DMS114 treated with DMSO at 0.1 percent for 48 hours (cell line): ENCODE measurements around the gene APC2.
A peak's percentile ranks its signal among the peaks of the same experiment; 100 is the strongest.

Experiments
- DNase-seq: peaks from one replicate; lab custom pipeline; 2025; ENCODE audit not compliant: unreplicated experiment; lab: John Stamatoyannopoulos, UW

The APC2 gene, protein sequence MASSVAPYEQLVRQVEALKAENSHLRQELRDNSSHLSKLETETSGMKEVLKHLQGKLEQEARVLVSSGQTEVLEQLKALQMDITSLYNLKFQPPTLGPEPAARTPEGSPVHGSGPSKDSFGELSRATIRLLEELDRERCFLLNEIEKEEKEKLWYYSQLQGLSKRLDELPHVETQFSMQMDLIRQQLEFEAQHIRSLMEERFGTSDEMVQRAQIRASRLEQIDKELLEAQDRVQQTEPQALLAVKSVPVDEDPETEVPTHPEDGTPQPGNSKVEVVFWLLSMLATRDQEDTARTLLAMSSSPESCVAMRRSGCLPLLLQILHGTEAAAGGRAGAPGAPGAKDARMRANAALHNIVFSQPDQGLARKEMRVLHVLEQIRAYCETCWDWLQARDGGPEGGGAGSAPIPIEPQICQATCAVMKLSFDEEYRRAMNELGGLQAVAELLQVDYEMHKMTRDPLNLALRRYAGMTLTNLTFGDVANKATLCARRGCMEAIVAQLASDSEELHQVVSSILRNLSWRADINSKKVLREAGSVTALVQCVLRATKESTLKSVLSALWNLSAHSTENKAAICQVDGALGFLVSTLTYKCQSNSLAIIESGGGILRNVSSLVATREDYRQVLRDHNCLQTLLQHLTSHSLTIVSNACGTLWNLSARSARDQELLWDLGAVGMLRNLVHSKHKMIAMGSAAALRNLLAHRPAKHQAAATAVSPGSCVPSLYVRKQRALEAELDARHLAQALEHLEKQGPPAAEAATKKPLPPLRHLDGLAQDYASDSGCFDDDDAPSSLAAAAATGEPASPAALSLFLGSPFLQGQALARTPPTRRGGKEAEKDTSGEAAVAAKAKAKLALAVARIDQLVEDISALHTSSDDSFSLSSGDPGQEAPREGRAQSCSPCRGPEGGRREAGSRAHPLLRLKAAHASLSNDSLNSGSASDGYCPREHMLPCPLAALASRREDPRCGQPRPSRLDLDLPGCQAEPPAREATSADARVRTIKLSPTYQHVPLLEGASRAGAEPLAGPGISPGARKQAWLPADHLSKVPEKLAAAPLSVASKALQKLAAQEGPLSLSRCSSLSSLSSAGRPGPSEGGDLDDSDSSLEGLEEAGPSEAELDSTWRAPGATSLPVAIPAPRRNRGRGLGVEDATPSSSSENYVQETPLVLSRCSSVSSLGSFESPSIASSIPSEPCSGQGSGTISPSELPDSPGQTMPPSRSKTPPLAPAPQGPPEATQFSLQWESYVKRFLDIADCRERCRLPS (N-terminal part only)

DNA sequence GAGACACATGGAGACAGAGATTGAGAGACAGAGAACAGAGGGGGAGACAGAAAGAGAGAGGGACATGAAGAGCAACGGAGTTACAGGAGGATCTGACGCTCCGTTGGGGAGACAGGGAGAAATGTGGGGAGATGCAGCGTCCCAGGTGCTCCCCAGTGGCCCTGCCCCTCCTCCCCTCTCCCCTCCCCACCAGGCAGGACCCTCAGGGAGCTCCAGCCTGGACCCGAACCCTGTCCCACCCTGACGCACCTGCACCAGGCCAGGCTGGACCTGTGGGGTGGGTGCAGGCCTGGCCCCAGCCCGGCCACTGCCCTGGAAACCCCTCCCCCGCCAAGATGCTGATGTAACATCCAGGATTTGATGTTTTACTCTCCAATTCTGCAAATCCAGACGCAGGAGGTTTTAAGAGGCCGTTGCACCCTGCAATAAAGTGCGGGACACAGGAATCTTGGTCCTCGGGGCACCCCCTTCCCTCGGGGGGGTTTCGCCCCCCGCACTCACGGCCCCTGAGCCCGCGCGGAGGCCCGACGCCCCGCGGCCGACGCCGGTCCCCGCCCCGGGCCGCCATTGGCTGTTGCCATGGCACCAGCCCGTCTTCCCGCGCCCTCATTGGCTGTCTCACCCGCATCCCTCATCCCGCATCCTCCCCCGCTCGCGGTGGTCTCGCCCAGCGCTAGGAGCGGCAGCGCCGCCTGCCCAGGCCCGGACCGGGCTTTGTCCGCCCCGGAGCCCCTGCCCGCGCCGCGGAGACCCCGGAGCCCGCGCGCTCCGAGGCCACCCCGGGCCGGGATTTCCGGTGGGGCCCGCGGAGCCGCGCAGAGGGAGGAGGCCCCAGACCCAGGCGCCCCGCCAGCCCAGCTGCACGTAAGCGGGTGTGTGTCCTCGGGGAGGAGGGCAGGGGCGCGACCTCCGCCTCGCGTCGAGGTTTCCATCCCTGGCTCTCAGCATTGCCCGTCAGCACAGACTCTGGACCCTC, at the start of gene APC2:
TSS of gene APC2 (plus strand) at position 655 of the 976 bp plus-strand sequence. CDS start 2,881 bp downstream, outside the sequence.
- peak; percentile 21 for DNase-seq

DNA sequence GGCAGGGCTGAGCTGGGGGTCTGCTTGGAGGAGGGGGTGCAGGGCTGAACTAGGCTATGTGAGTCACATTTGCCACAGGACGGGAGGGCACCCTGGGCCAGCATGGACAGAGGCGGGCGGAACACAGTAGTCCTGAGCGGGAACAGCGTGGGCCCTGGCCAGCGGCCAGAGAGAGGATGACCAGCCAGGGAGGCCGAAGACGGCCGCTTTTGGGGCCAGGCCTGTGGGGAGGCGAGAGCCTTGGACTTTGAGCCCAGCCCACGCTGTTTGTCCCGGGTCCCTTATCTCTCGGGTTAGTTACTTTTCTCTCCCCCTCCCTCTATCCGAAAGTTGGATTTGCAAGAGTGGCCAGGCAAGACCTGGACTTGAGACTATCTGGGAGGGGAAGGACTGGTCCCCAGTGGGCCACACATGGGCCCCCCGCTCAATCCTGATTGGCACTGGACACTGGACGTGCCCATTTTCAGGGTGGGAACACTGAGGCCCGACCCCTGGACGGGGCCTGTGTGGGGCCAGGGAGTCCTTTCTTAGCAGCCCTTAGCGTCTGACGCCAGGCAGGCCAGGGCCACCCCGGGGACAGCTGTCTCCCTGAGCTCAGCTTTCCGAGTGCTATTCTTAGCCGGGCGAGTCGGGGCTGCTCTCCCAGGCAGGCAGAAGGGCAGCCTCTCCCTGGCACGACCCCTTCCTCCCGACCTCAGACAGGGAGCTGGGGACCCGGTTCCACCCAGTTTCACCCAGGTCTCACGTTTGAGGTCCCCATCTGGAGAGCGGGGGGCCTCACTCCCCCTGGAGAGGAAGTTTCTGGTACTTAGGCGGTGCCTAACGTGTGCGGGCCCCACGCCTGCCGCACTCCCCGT, 49.4 kb upstream of the APC2 start:
- DNase-seq: no peak

DNA sequence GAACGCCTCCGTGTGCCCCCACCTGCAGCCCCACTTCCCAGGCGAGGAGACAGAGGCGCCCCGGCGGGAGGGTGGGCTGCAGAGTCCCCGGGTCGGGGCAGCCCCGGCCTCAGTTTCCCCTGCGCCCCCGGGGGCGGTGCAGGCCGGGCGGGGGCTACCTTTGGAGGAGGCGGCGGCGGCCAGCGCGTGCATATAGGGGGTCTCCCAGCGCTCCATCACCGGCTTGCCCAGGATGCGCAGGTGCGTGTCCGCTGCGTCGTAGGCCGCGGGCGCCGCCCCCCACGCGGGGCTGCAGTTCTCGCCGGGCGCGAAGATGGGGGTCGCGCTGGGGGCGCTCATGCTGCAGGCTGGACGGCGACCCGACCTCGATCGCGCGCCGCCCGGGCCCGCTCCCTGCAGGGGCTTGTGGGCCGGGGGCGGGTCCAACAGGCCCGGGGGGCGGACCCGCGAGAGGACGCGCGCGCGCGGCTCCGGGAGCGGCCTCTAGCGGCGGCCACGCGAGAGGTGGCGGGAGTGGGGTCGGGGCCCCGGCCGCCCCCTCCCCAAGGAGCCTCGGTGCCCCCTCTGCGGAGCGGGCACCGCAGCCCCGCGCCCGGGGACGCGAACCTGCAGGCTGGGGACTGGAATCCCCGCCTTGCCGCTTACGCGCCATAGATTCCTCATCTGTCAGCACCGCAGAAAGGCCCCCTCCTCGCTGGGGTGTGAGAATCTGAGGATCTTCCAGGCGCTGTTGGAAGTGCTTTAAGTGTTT, 48.6 kb upstream of the APC2 start, which contains the start of gene GAMT:
TSS of gene GAMT (minus strand) at position 405 of the 751 bp plus-strand sequence. CDS start at position 339, 66 bp downstream.
- DNase-seq: no peak

DNA sequence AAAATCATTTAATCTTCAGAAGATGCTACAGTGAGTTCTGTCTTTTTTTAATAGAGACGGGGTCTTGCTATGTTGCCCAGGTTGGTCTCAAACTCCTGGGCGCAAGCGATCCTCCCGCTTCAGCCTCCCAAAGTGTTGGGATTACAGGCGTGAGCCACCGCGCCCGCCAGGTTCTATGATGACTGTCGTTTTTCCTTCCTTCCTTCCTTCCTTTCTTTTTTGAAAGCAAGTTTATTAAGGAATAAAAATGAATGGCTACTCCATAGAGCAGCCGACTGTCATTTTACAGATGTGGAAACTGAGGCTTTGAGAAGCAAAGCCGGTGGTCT, 48.1 kb upstream of the APC2 start:
- DNase-seq: no peak

DNA sequence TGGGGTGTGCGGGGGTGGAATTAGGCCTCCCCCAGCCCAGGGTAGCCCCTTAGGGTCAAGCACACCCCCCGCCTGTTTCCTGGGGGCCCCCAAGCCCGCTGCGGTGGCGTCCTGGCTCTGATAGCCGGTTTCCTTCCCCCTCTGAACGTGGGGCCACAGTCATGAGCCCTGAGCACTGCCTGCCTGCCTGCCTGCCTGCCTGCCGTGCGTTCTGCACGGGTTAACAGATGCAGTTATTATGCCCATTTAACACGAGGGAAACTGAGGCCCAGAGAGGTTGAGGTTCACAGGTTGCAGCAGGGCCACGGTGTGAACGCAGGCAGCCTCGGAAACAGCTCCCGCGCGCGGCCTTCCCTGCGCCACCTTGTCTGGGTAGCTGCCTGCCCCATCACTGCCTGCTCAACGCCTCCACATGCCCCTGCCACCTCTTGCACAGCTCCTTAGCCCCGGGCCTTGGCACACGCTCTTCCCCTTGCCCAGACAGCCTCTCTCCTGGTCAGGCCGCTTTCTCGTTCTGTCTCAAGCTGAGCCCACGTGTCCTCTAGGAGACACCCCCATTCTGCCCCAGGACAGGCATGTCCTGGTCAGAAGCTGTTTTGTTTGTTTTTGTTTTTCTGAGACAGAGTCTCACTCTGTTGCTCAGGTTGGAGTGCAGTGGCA, 47.4 kb upstream of the APC2 start:
- no peak for DNase-seq

DNA sequence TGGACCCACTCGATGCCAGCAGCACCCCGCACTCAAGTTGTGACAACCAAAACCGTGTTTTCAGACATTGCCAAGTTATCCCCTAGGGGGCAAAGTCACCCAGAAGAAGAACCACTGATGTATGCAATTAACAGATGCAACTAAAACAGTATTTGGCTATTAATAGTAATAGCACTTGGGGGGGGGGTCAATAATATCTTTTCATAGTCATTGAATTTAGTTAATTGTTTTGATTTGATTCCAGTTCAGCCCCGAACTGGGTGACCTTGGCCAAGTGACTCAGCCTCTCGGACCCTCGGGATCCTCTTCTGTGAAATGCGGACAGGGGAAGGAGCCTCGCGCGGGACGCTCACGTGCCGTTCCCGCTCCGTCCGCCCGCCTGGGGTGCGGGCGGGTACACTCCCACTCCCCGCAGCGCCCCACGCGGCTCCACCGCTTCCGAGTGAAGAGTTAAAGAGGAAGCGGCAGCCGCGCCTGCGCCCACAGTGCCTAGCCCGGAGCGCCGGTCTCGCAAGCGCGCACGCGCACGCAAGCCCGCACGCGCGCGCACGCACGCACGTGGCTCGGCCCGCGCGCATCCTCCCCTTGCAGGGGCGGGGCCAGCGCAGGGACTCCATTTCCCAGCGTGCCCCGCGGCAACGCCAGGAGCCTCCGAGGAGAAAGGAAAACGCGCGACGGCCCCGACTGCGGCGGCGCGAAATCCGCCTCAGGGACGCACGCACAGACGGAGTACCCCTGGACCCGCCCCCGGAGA, 43.0 kb upstream of the APC2 start:
- peak; percentile 75 for DNase-seq

DNA sequence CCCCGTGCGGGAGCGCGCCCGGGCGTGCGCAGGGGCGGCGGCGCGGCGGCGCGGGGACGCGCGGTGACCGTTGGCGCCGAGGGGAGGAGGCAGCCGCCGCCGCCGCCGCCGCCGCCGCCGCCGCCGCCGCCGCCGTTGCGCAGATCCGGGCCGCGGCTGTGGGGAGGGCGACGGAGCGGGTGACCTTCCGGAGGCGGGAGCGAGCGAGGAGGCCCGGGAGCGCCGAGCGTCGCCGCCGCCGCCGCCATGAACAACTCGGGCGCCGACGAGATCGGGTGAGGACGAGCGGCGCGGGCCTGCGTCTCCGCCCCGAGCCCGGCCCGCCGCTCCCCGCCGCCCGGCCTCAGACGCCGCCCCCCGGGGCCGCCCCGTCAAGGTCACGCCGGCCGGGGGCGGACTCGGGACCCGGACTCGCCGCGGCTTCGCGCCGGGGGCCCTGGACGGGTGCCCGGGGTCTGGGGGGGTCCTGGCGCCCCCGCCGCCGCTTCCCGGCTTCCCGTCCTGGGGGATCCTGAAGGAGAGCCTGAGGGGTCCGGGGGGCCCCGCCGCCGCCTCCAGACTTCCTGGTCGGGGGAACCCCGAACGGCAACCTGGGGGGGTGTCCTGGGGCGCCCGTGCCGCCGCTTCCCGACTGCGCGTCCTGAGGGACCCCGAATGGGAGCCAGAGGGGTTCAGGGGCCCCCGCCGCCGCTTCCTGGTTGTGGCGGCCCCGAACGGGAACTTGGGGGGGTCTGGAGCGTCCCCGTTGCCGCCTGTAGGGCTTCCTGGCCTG, 42.2 kb upstream of the APC2 start, which contains the start of gene DAZAP1:
TSS of gene DAZAP1 (plus strand) at position 59 of the 772 bp plus-strand sequence. CDS start at position 247, 188 bp downstream.
- no peak for DNase-seq

DNA sequence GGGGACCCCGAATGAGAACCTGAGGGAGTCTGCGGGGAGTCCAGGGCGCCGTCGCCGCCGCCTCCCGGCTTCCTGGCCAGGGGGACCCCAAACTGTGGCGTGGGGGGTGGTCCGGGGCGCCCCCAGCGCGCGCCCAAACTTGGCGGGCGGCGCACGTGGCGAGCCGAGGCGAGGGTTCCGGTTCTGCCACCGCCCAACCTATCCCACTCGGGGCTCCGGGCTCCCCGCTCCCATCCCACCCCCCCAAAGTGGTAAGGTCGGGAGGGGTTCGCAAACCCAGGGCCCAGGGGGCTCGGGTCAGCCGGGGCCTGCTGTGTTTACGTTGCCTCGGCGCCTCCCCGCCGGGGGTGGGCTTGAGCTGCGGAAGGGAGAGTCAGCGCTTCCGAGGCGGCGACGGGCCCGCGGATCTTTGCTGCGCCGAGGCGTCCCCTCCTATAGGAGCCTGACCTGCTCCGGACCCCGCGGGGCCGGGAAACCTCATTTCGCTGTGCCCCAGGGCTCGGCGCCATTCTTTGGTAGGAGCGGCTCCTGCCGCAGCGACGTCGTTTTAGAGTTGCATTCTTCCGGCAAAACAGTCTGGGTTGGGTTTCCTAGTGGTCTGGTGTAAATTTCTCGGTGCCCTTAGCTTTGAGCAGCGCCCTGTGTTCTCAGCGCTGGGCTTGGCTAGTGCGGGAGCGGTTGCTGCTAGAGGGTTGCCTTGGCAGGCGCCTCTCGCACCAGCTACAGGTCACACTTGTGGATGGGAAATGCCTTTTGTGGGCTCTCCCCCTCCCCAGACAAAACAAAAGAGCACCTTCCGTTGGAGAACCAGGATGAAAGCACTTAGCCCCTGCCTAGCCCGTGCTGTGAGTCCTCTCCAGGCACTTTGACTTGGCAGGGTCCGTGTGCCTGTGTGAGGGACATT, 41.4 kb upstream of the APC2 start:
- no peak for DNase-seq

DNA sequence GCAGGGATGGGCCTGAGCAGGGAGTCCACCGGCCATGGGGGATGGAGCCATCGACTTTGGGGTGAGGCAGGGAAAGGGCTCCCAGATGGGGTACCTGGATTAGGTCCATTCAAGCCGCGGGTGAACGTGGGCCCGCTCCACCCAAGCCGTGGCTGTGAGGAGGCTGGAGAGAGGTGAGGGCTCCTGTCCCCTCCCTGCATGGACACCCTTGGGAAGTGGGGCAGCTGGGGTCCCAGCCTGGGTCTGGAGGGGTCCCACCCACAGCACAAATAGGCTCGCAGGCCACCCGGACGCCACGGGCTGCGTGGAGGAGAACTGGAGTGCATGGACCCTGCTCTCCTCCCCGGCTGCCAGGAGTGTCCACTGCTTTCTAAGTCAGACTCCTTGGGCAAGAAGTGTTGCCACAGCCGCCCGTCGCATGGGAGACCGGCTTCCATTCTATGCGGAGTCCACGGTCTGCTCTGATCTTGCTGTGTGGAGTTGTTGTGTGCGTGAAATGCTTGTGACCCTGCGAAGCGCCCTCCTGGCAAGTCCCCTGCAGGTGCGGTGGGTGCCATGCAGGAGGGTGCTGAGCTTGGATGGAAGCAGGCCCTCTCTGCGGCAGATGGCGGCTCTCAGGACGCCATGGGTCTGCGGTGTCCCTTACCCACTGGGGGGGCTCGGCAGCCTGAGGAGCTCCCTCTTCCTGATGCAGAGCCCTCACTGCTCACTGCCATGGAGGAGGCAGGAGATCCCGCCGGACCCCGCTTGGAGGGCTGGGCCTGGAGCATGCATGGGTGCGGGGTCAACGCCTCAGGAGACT, 40.5 kb upstream of the APC2 start:
- DNase-seq: no peak

DNA sequence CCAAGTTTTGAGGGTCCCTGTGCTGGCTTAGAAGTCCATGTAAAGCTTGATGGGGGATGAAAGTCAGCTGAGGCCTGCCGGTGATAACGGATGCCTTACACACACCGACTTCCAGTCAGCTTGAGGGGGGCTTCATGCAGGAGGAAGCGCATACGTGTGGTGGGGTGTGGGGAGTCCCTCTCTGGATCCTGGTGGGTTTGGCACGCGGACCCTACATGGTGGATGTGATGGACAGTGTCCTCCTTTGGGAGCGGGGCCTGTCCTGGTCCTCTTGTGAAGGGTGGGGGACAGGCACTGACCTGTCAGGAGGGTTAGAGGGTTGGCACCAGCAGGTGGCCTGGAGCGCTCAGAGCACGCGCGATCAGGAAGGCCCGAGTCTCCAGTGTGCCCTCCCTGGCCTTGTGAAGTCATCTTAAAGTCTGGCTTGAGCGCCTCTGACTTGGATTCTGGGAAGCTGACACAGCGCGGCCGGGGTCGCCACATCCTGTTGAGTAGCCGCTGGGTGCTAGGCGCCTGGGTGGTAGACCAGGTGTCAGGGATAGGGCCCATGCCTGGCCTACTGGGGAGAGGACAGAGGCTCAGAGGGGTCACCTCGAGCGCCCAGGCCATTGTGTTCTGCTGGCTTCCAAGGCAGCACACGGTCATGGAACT, 39.7 kb upstream of the APC2 start:
- no peak for DNase-seq

DNA sequence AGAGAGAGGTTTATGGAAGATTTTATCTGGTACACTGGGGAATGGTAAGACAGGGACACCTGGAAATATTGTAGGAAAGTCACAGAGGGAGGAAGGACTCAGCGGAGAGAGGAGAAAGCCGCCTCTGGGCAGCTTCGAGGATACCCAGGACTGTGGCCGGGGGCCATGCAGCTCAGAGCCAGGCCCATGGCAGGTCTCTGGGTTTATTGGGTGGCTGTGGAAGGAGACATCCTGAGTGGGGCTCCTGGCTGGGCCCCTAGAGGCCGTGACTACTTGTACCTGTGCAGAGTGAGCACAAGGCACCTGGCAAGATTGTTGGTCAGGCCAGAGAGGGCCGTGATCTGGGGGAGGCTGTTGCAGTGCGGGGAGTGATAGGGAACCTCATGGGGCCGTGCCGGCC, 39.1 kb upstream of the APC2 start:
- no peak for DNase-seq

DNA sequence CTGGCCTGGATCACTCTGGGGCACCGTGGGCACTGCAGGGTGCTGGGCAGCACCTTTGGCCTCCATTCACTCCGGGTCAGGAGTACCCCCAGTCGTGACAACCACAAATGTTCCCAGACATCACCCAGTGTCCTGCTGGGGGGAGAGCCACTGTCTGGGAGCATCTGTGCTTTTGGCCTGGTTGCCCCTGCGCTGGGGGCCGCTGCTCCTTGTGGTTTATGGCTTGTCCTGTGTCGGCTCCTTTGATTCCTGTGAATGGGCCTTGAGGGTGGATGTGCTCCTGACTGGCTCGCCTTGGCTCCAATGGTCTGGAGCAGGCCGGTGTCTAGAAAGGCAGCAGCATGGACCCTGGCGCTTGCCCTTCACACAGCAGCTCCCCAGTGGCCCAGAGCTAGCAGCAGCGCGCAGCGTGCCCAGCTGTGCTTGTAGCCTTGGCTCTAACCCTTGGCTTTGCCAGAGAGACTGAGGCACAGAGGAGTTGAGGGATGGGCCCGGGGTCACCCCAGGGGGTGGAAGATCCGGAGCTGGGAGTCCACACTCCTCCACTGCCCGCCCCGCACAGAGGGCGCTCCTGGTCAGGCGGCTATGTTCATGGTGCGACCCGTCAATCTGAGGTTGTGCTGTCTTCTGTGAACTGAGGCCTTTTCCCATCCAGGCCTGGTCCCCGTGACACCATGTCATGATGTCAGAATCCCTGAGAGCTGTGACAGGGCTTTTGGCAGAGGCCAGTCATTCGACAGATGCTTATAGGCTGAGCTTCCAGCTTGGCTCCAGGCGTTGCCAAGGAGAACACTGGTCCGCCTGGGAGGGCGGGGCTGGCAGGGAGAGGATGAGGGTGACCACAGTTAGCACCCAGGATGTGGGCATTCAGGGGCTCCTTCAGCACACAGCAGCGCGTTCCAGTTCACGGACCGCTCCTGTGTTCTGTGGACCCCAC, 38.4 kb upstream of the APC2 start:
- no peak for DNase-seq
